IMR-90 (cell line): Measurements from ENCODE around the gene MAP3K5. TPM values are rescaled to one million over a fixed set of nuclear protein-coding genes. Genes with fewer than 3 reads are reported as not detected.

ENCODE experiments used
- ATAC-seq: fragments of 200-7000 bp; cut with Tn5 transposase; 2 replicates; pipeline ENCODE4 v1.9.1; 2020; ENCODE audit warnings: low read depth, mild to moderate bottlenecking, moderate library complexity
- BruUV-seq: library from RNA; stranded (reverse); fragments of 400-500 nt; replicated peaks from 2 replicates; lab custom pipeline; 2021; lab: Mats Ljungman, UMichigan
- CTCF ChIA-PET: fragments of 300-600 bp; formaldehyde crosslinking; extraction: SDS; loops from one replicate; lab custom pipeline; 2021; ENCODE audit warnings: antibody characterized with exemption; lab: Yijun Ruan, JAX
- POLR2A ChIA-PET: fragments of 300-600 bp; sonication (Branson Sonifier 250); formaldehyde crosslinking; loops from one replicate; lab custom pipeline; 2022; ENCODE audit warnings: antibody characterized with exemption; ENCODE audit not compliant: unreplicated experiment; lab: Charles Lee
- DNase-seq: peaks from one replicate; pipeline ENCODE4 v3.0.0; 2013
- H2AFZ ChIP-seq: replicated peaks from 2 replicates; pipeline ENCODE3; 2013; ENCODE audit warnings: low read length, mild to moderate bottlenecking; ENCODE audit not compliant: poor library complexity
- H2AK5ac ChIP-seq: 2 replicates; pipeline ENCODE4 v1.6.1; 2013; ENCODE audit warnings: low read depth, low read length, inconsistent platforms
- H2AK9ac ChIP-seq: replicated peaks from 2 replicates; pipeline ENCODE3; 2013; ENCODE audit warnings: mild to moderate bottlenecking, low read depth, low read length, moderate library complexity; ENCODE audit not compliant: poor library complexity
- H2BK120ac ChIP-seq: 2 replicates; pipeline ENCODE4 v1.6.1; 2013; ENCODE audit warnings: low read depth, low read length, inconsistent platforms
- H2BK15ac ChIP-seq: 3 replicates; pipeline ENCODE4 v1.6.1; 2013; ENCODE audit warnings: low read depth, low read length, inconsistent platforms
- H2BK20ac ChIP-seq: 2 replicates; pipeline ENCODE4 v1.6.1; 2013; ENCODE audit warnings: low read depth, mild to moderate bottlenecking, inconsistent platforms, low read length, moderate library complexity
- H2BK5ac ChIP-seq: 2 replicates; pipeline ENCODE4 v1.6.1; 2013; ENCODE audit warnings: mild to moderate bottlenecking, low read depth, low read length, inconsistent platforms; ENCODE audit not compliant: poor library complexity, severe bottlenecking
- H3K14ac ChIP-seq: replicated peaks from 2 replicates; pipeline ENCODE4 v1.6.1; 2013; ENCODE audit warnings: low read depth, low read length, inconsistent platforms
- H3K18ac ChIP-seq: 2 replicates; pipeline ENCODE4 v1.6.1; 2013; ENCODE audit warnings: low read depth, low read length, control low read depth
- H3K23ac ChIP-seq: 2 replicates; pipeline ENCODE4 v1.6.1; 2013; ENCODE audit warnings: low read depth, low read length, inconsistent platforms
- H3K27ac ChIP-seq: 2 replicates; pipeline ENCODE4 v1.5.1; 2013; ENCODE audit warnings: mild to moderate bottlenecking, control low read depth, low read length; ENCODE audit not compliant: insufficient read depth
- H3K27me3 ChIP-seq: 2 replicates; pipeline ENCODE4 v1.6.1; 2013; ENCODE audit warnings: low read length; ENCODE audit not compliant: control insufficient read depth, insufficient read depth
- H3K36me3 ChIP-seq: 2 replicates; pipeline ENCODE4 v1.6.1; 2013; ENCODE audit warnings: low read length, mixed read lengths; ENCODE audit not compliant: control insufficient read depth, insufficient read depth
- H3K4ac ChIP-seq: 2 replicates; pipeline ENCODE4 v1.6.1; 2013; ENCODE audit warnings: low read depth, low read length, inconsistent platforms
- H3K4me1 ChIP-seq: 2 replicates; pipeline ENCODE4 v1.6.1; 2013; ENCODE audit warnings: low read length, mixed read lengths; ENCODE audit not compliant: control insufficient read depth, insufficient read depth
- H3K4me2 ChIP-seq: 2 replicates; pipeline ENCODE4 v1.6.1; 2013; ENCODE audit warnings: low read depth, mild to moderate bottlenecking, control low read depth, low read length, moderate library complexity
- H3K4me3 ChIP-seq: 2 replicates; pipeline ENCODE4 v1.5.1; 2013; ENCODE audit warnings: low read depth, mild to moderate bottlenecking, control low read depth, low read length, moderate library complexity; ENCODE audit not compliant: insufficient read depth
- H3K56ac ChIP-seq: 2 replicates; pipeline ENCODE4 v1.6.1; 2013; ENCODE audit warnings: low read length, inconsistent platforms; ENCODE audit not compliant: insufficient read depth; ENCODE audit errors: extremely low read depth
- H3K79me1 ChIP-seq, 2 experiments: 2 replicates each; pipeline ENCODE4 v1.6.1; 2013; ENCODE audit warnings: low read length in 2 of 2, inconsistent platforms in 1 of 2, low read depth in 1 of 2
- H3K9ac ChIP-seq: 2 replicates; pipeline ENCODE4 v1.6.1; 2013; ENCODE audit warnings: low read depth, low read length, control low read depth
- H3K9me1 ChIP-seq: 2 replicates; pipeline ENCODE4 v1.6.1; 2013; ENCODE audit warnings: low read length, inconsistent platforms; ENCODE audit not compliant: insufficient read depth
- H3K9me3 ChIP-seq: 2 replicates; pipeline ENCODE4 v1.6.1; 2013; ENCODE audit warnings: low read length; ENCODE audit not compliant: control insufficient read depth, insufficient read depth
- H4K20me1 ChIP-seq: 2 replicates; pipeline ENCODE4 v1.6.1; 2013; ENCODE audit warnings: low read length, inconsistent platforms; ENCODE audit not compliant: insufficient read depth
- H4K5ac ChIP-seq: 2 replicates; pipeline ENCODE4 v1.6.1; 2013; ENCODE audit warnings: mild to moderate bottlenecking, low read depth, low read length, control low read depth
- H4K8ac ChIP-seq, 2 experiments: 2 replicates each; pipeline ENCODE4 v1.6.1; 2013; ENCODE audit warnings: low read depth in 2 of 2, low read length in 2 of 2, control low read depth in 1 of 2, inconsistent platforms in 1 of 2
- H4K91ac ChIP-seq: 2 replicates; pipeline ENCODE4 v1.6.1; 2013; ENCODE audit warnings: low read depth, low read length, inconsistent platforms; ENCODE audit not compliant: insufficient read depth
- BHLHE40 ChIP-seq: fragments of 150-350 bp; IDR thresholded peaks from 2 replicates; pipeline ENCODE4 v1.6.1; 2016; ENCODE audit warnings: mild to moderate bottlenecking, low read depth, low read length
- CEBPB ChIP-seq: IDR thresholded peaks from 2 replicates; pipeline ENCODE4 v1.6.1; 2012; ENCODE audit warnings: low read depth, low read length, improper control_type of control experiment
- CHD1 ChIP-seq: IDR thresholded peaks from 2 replicates; pipeline ENCODE4 v1.6.1; 2012; ENCODE audit warnings: low read depth, low read length, improper control_type of control experiment
- ELK1 ChIP-seq: fragments of 150-350 bp; IDR thresholded peaks from 2 replicates; pipeline ENCODE4 v1.6.1; 2016; ENCODE audit warnings: low read depth, mild to moderate bottlenecking, low read length, moderate library complexity, borderline replicate concordance
- MAFK ChIP-seq: IDR thresholded peaks from 2 replicates; pipeline ENCODE4 v1.6.1; 2012; ENCODE audit warnings: low read depth, low read length, improper control_type of control experiment
- MXI1 ChIP-seq: IDR thresholded peaks from 2 replicates; pipeline ENCODE4 v1.6.1; 2012; ENCODE audit warnings: low read depth, mild to moderate bottlenecking, low read length, moderate library complexity, borderline replicate concordance
- NFE2L2 ChIP-seq: fragments of 150-350 bp; IDR thresholded peaks from 2 replicates; pipeline ENCODE4 v1.6.1; 2016; ENCODE audit warnings: low read depth, mild to moderate bottlenecking, low read length
- POLR2A ChIP-seq: IDR thresholded peaks from 2 replicates; pipeline ENCODE4 v1.6.1; 2012; ENCODE audit warnings: mild to moderate bottlenecking, low read depth, low read length
- RCOR1 ChIP-seq: IDR thresholded peaks from 2 replicates; pipeline ENCODE4 v1.6.1; 2012; ENCODE audit warnings: mild to moderate bottlenecking, low read length, improper control_type of control experiment; ENCODE audit not compliant: insufficient replicate concordance
- RFX5 ChIP-seq: IDR thresholded peaks from 2 replicates; pipeline ENCODE4 v1.8.0; 2012; ENCODE audit warnings: low read depth, mild to moderate bottlenecking, low read length, moderate library complexity
- SMC3 ChIP-seq: fragments of 150-350 bp; IDR thresholded peaks from 2 replicates; pipeline ENCODE4 v1.6.1; 2016; ENCODE audit warnings: low read depth, mild to moderate bottlenecking, antibody characterized with exemption, low read length, moderate library complexity
- USF2 ChIP-seq: fragments of 150-350 bp; IDR thresholded peaks from 2 replicates; pipeline ENCODE4 v1.6.1; 2017; ENCODE audit warnings: mild to moderate bottlenecking, antibody characterized with exemption, low read length, low read depth
- WGBS, 2 experiments: methylation state at CpG; one replicate each; pipeline versions ENCODE4 v1.1.5 to v1.1.7; 2013; ENCODE audit warnings: missing lambda C conversion rate in 2 of 2; ENCODE audit not compliant: insufficient read length in 1 of 2; ENCODE audit errors: extremely low coverage in 2 of 2; 5-methylcytosine and 5-hydroxymethylcytosine counted together
- dilution Hi-C: fragments of 300-500 bp; cut with HindIII; formaldehyde crosslinking; loops from one replicate; pipeline ENCODE4 v1.14.3; 2018; ENCODE audit warnings: low sequenced_read_pairs; ENCODE audit not compliant: unreplicated experiment
- in situ Hi-C: fragments of 300-500 bp; cut with MboI; formaldehyde crosslinking; loops from 3 replicates; pipeline ENCODE4 v1.14.3; 2019; ENCODE audit warnings: low sequenced_read_pairs, inconsistent platforms, mixed read lengths
- intact Hi-C: fragments of 100-400 bp; cut with micrococcal nuclease; formaldehyde crosslinking; loops from 2 replicates; pipeline ENCODE4 v1.10.0; 2022
- polyA plus RNA-seq, 3 experiments: library from polyadenylated mRNA; depleted of rRNA; stranded (reverse); fragments of >200 nt; gene quantifications; 2 replicates each; pipeline ENCODE4 v1.2.3, GENCODE V29; 2012; ENCODE audit warnings: low replicate concordance in 1 of 3
- total RNA-seq: library from RNA; depleted of rRNA; stranded (reverse); fragments of >200 nt; gene quantifications from 2 replicates; pipeline ENCODE4 v1.2.3, GENCODE V29; 2012

Gene MAP3K5
- total and polyA plus RNA-seq, 2 of the 4 experiments (the other 2 are of a cell fraction) = 5.4 to 17.6 TPM

GRCh38 chr6:136528477-136528876 lies 263.8 kb downstream of the MAP3K5 start:
- Histone ChIP-seq H3K9me1 (no peaks in the 10 kb centered on the region), H2BK15ac (no peak overlapping the region), H3K4me1 (no peaks in the 10 kb centered on the region; the same call in 1 of the 2 replicates), H3K27ac (no peak overlapping the region), H3K79me1 (no peaks in the 10 kb centered on the region), H3K56ac (no peak overlapping the region), H3K36me3 (no peaks in the 10 kb centered on the region), H4K20me1 (no peaks in the 10 kb centered on the region), H2BK5ac (no peak overlapping the region), H4K8ac (no peak overlapping the region), H2AK9ac (no peak overlapping the region), H3K9me3 (no peaks in the 10 kb centered on the region), H3K9ac (no peak overlapping the region), H3K4me2 (no peak overlapping the region), H2AK5ac (no peak overlapping the region), H3K4me3 (no peak overlapping the region), H3K18ac (no peak overlapping the region), H2BK120ac (no peak overlapping the region), H3K23ac (no peak overlapping the region; the same call in 1 of the 2 replicates), H4K5ac (no peak overlapping the region), H2AFZ (no peak overlapping the region), H3K27me3 (peaks cover 11% of the 10 kb centered on the region), H3K4ac (no peak overlapping the region), H3K14ac (no peak overlapping the region), H4K91ac (no peak overlapping the region), H2BK20ac (no peak overlapping the region)
- CTCF ChIA-PET = interaction anchor here (1.0 kb wide), 1 partner anchor 132 kb away, joined by 4 read pairs; no protein-coding TSS in a partner anchor
- WGBS, 2 experiments = no CpG with 5 or more reads among the region's 1 CpG
- DNase-seq (no peak), ATAC-seq (no peak)
- in situ Hi-C loops (loop anchor here (25.0 kb wide), 1 partner anchor 1066 kb away; no protein-coding TSS in a partner anchor), dilution Hi-C loops (no loop called here), intact Hi-C loops (no loop called here)
- no peak for TF ChIP-seq MAFK
- TF ChIP-seq ELK1 = no peak
- no peak for TF ChIP-seq SMC3
- TF ChIP-seq CEBPB = no peak
- TF ChIP-seq MXI1 = no peak
- no peak for TF ChIP-seq RCOR1
- no peak for TF ChIP-seq BHLHE40
- no peak for TF ChIP-seq USF2
- TF ChIP-seq NFE2L2 = no peak
- no peak for TF ChIP-seq RFX5
- no peak for TF ChIP-seq POLR2A
- TF ChIP-seq CHD1 = no peak
- BruUV-seq = no TSS peak
- POLR2A ChIA-PET = no interaction called here
